C4-2B (cell line): ENCODE data around the gene NUP214.
"Not testable (repeated sequence)": the region's sequence is repeated elsewhere in the genome, so short reads cannot be mapped to it uniquely, and the experiment has no call there.

ENCODE experiments used
- ZFX ChIP-seq: fragments of 450-650 bp; IDR thresholded peaks from 2 replicates; pipeline ENCODE4 v1.6.1; 2017
- TF ChIP-seq, protein P1 (sequence below): fragments of 450-650 bp; conservative IDR thresholded peaks from 2 replicates; pipeline ENCODE4 v1.5.1; 2017; ENCODE audit warnings: mild to moderate bottlenecking

DNA sequence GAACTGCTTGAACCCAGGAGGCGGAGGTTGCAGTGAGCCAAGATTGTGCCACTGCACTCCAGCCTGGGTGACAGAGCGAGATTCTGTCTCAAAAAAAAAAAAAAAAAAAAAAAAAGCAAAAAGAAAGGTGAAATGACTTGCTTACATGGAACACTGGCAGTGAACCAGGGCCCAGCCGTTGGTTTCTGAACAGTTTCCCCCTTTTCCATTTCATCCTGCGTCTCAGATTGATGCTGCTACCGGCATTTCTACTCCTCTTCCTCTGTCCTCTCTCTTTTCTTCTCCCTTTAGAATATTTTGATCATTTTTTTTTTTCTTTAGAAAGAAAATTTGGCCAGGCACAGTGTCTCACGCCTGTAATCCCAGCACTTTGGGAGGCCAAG, 10.0 kb upstream of the NUP214 start:
- TF ChIP-seq, protein P1, sequence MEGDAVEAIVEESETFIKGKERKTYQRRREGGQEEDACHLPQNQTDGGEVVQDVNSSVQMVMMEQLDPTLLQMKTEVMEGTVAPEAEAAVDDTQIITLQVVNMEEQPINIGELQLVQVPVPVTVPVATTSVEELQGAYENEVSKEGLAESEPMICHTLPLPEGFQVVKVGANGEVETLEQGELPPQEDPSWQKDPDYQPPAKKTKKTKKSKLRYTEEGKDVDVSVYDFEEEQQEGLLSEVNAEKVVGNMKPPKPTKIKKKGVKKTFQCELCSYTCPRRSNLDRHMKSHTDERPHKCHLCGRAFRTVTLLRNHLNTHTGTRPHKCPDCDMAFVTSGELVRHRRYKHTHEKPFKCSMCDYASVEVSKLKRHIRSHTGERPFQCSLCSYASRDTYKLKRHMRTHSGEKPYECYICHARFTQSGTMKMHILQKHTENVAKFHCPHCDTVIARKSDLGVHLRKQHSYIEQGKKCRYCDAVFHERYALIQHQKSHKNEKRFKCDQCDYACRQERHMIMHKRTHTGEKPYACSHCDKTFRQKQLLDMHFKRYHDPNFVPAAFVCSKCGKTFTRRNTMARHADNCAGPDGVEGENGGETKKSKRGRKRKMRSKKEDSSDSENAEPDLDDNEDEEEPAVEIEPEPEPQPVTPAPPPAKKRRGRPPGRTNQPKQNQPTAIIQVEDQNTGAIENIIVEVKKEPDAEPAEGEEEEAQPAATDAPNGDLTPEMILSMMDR = not testable (repeated sequence)
- not testable (repeated sequence) for TF ChIP-seq ZFX
